ENCODE results near the gene IFNGR2. TPM values are rescaled to one million over a fixed set of nuclear protein-coding genes. Genes with fewer than 3 reads are reported as not detected.
"Not testable (repeated sequence)": the region's sequence is repeated elsewhere in the genome, so short reads cannot be mapped to it uniquely, and the experiment has no call there.

IFNGR2 gene
- total and polyA plus RNA-seq, 5 donors from 2014 or later: 10.2 to 37.2 (median 22.8) TPM

- peaks cover 0 to 1% (median 0%) of the 10 kb centered on the region in 7 donors for H3K9me3 Mint-ChIP-seq
- Histone ChIP-seq H3K4me1 (ENCODE audit: control insufficient read depth, insufficient read depth, low read length, poor library complexity, severe bottlenecking) (no peaks in the 10 kb centered on the region), H3K36me3 (ENCODE audit: control insufficient read depth, insufficient read depth, low read length) (peaks cover 7% of the 10 kb centered on the region), H3K9me3 (ENCODE audit: control insufficient read depth in 2 of 2, low read length in 2 of 2) (no peaks in the 10 kb centered on the region), H3K4me3 (ENCODE audit: low read depth, low read length) (no peak overlapping the region), H3K27ac (ENCODE audit: insufficient read depth, low read length, poor library complexity, severe bottlenecking) (no peak overlapping the region), H3K27me3 (ENCODE audit: control insufficient read depth, insufficient read depth, low read length) (no peaks in the 10 kb centered on the region)
- DNase-seq: no peak
- H3K27ac Mint-ChIP-seq: peak overlapping the region in 2 of 3 donors; percentile 55 to 87
- ATAC-seq (ENCODE audit: low read depth in 2 of 2): no peak
- no peak overlapping the region for H3K4me3 Mint-ChIP-seq
- H3K27me3 Mint-ChIP-seq: no peaks in the 10 kb centered on the region
- peaks cover 3 to 15% (median 8%) of the 10 kb centered on the region in 4 donors for H3K4me1 Mint-ChIP-seq
- H3K36me3 Mint-ChIP-seq: peaks cover 29% of the 10 kb centered on the region
Measured at GRCh38 chr21:33443194-33443593, 40.0 kb downstream of the IFNGR2 start.

- Histone ChIP-seq H3K9me3 (ENCODE audit: control insufficient read depth in 2 of 2, low read length in 2 of 2) (no peaks in the 10 kb centered on the region), H3K4me1 (ENCODE audit: control insufficient read depth, insufficient read depth, low read length, poor library complexity, severe bottlenecking) (no peaks in the 10 kb centered on the region), H3K36me3 (ENCODE audit: control insufficient read depth, insufficient read depth, low read length) (peaks cover 3% of the 10 kb centered on the region), H3K27me3 (ENCODE audit: control insufficient read depth, insufficient read depth, low read length) (no peaks in the 10 kb centered on the region), H3K27ac (ENCODE audit: insufficient read depth, low read length, poor library complexity, severe bottlenecking) (no peak overlapping the region), H3K4me3 (ENCODE audit: low read depth, low read length) (no peak overlapping the region)
- Mint-ChIP-seq H3K4me3 (no peak overlapping the region), H3K27me3 (no peaks in the 10 kb centered on the region), H3K27ac (no peak overlapping the region), H3K4me1 (peaks cover 3 to 15% (median 8%) of the 10 kb centered on the region in 4 donors), H3K9me3 (no peaks in the 10 kb centered on the region), H3K36me3 (peaks cover 33% of the 10 kb centered on the region)
- DNase-seq: no peak
- ATAC-seq (ENCODE audit: low read depth in 2 of 2): no peak
Measured at GRCh38 chr21:33444499-33444898, 41.3 kb downstream of the IFNGR2 start.

DNA sequence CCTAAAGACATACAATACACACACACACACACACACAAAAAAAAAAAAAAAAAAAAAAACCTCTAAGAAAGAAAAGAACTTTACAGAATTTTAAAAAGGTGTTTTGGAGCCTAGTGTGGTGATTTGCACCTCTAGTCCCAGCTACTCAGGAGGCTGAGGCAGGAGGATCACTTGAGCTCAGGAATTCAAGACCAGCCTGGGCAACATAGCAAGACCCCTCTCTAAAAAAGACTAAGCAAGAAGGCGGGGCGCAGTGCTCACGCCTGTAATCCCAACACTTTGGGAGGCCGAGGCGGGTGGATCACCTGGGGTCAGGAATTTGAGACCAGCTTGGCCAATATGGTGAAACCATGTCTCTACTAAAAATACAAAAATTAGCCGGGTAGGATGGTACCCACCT lies 43.4 kb downstream of the IFNGR2 start:
- not testable (repeated sequence) for H3K27ac ChIP-seq (ENCODE audit: insufficient read depth, low read length, poor library complexity, severe bottlenecking); H3K4me3 ChIP-seq (ENCODE audit: low read depth, low read length); H3K9me3 ChIP-seq (ENCODE audit: control insufficient read depth in 2 of 2, low read length in 2 of 2); H3K9me3 Mint-ChIP-seq; H3K27me3 Mint-ChIP-seq; ATAC-seq (ENCODE audit: low read depth in 2 of 2); H3K36me3 ChIP-seq (ENCODE audit: control insufficient read depth, insufficient read depth, low read length); H3K27ac Mint-ChIP-seq; H3K27me3 ChIP-seq (ENCODE audit: control insufficient read depth, insufficient read depth, low read length); H3K4me1 ChIP-seq (ENCODE audit: control insufficient read depth, insufficient read depth, low read length, poor library complexity, severe bottlenecking); H3K4me3 Mint-ChIP-seq; DNase-seq
- Mint-ChIP-seq H3K36me3 (peaks cover 36% of the 10 kb centered on the region), H3K4me1 (peaks cover 3 to 10% (median 7%) of the 10 kb centered on the region in 4 donors)

DNA sequence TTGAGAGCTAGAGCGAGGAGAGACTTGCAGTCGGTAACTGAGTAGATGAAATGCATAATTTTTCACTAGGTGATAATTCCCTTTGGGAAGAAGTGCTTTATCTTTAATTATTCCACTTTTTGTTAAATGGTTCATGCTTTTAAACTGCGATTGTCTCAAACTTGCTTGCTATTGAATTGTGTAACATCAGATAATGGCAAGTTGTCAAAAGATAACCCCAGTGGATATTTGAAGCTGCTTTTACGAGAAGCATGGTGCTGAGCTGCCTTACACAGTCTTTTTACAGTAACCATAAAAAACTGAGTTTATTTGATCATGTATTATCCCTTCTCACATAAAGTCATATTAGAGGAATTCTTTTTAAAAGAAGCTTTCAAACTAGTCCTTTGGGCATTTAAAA lies 46.4 kb downstream of the IFNGR2 start:
- Histone ChIP-seq H3K4me1 (ENCODE audit: control insufficient read depth, insufficient read depth, low read length, poor library complexity, severe bottlenecking) (no peaks in the 10 kb centered on the region), H3K27me3 (ENCODE audit: control insufficient read depth, insufficient read depth, low read length) (no peaks in the 10 kb centered on the region), H3K9me3 (ENCODE audit: control insufficient read depth in 2 of 2, low read length in 2 of 2) (no peaks in the 10 kb centered on the region), H3K36me3 (ENCODE audit: control insufficient read depth, insufficient read depth, low read length) (peaks cover 11% of the 10 kb centered on the region), H3K4me3 (ENCODE audit: low read depth, low read length) (no peak overlapping the region), H3K27ac (ENCODE audit: insufficient read depth, low read length, poor library complexity, severe bottlenecking) (no peak overlapping the region)
- DNase-seq (no peak), ATAC-seq (ENCODE audit: low read depth in 2 of 2) (no peak)
- H3K27ac Mint-ChIP-seq: peak overlapping the region in 1 of 3 donors; percentile 82
- no peaks in the 10 kb centered on the region for H3K27me3 Mint-ChIP-seq
- H3K9me3 Mint-ChIP-seq: peaks cover 0 to 1% (median 0%) of the 10 kb centered on the region in 7 donors
- peaks cover 38% of the 10 kb centered on the region for H3K36me3 Mint-ChIP-seq
- no peak overlapping the region for H3K4me3 Mint-ChIP-seq
- peaks cover 3 to 6% (median 6%) of the 10 kb centered on the region in 4 donors for H3K4me1 Mint-ChIP-seq

GRCh38 chr21:33451634-33452071 lies 48.4 kb downstream of the IFNGR2 start:
- Histone ChIP-seq H3K27ac (ENCODE audit: insufficient read depth, low read length, poor library complexity, severe bottlenecking) (no peak overlapping the region), H3K27me3 (ENCODE audit: control insufficient read depth, insufficient read depth, low read length) (no peaks in the 10 kb centered on the region), H3K36me3 (ENCODE audit: control insufficient read depth, insufficient read depth, low read length) (peaks cover 24% of the 10 kb centered on the region), H3K9me3 (ENCODE audit: control insufficient read depth in 2 of 2, low read length in 2 of 2) (no peaks in the 10 kb centered on the region), H3K4me1 (ENCODE audit: control insufficient read depth, insufficient read depth, low read length, poor library complexity, severe bottlenecking) (no peaks in the 10 kb centered on the region), H3K4me3 (ENCODE audit: low read depth, low read length) (no peak overlapping the region)
- DNase-seq (no peak), ATAC-seq (ENCODE audit: low read depth in 2 of 2) (no peak)
- Mint-ChIP-seq H3K4me3 (no peak overlapping the region), H3K27me3 (no peaks in the 10 kb centered on the region), H3K36me3 (peaks cover 38% of the 10 kb centered on the region), H3K4me1 (peaks cover 0 to 5% (median 0%) of the 10 kb centered on the region in 4 donors), H3K27ac (peak overlapping the region in 2 of 3 donors; percentile 47 to 80), H3K9me3 (peaks cover 0 to 1% (median 0%) of the 10 kb centered on the region in 7 donors)

GRCh38 chr21:33452362-33452761 lies 49.1 kb downstream of the IFNGR2 start:
- Histone ChIP-seq H3K27me3 (ENCODE audit: control insufficient read depth, insufficient read depth, low read length) (no peaks in the 10 kb centered on the region), H3K36me3 (ENCODE audit: control insufficient read depth, insufficient read depth, low read length) (peaks cover 24% of the 10 kb centered on the region), H3K4me3 (ENCODE audit: low read depth, low read length) (no peak overlapping the region), H3K9me3 (ENCODE audit: control insufficient read depth in 2 of 2, low read length in 2 of 2) (no peaks in the 10 kb centered on the region), H3K27ac (ENCODE audit: insufficient read depth, low read length, poor library complexity, severe bottlenecking) (no peak overlapping the region), H3K4me1 (ENCODE audit: control insufficient read depth, insufficient read depth, low read length, poor library complexity, severe bottlenecking) (no peaks in the 10 kb centered on the region)
- no peak for ATAC-seq (ENCODE audit: low read depth in 2 of 2)
- H3K27me3 Mint-ChIP-seq: no peaks in the 10 kb centered on the region
- H3K4me3 Mint-ChIP-seq: no peak overlapping the region
- DNase-seq: no peak
- peaks cover 0 to 5% (median 0%) of the 10 kb centered on the region in 4 donors for H3K4me1 Mint-ChIP-seq
- peaks cover 36% of the 10 kb centered on the region for H3K36me3 Mint-ChIP-seq
- peaks cover 0 to 1% (median 0%) of the 10 kb centered on the region in 7 donors for H3K9me3 Mint-ChIP-seq
- peak overlapping the region in 1 of 3 donors; percentile 80 for H3K27ac Mint-ChIP-seq

- no peaks in the 10 kb centered on the region for H3K9me3 ChIP-seq (ENCODE audit: control insufficient read depth in 2 of 2, low read length in 2 of 2)
- no peak overlapping the region for H3K27ac ChIP-seq (ENCODE audit: insufficient read depth, low read length, poor library complexity, severe bottlenecking)
- DNase-seq (no peak), ATAC-seq (ENCODE audit: low read depth in 2 of 2) (no peak)
- Mint-ChIP-seq H3K27ac (peak overlapping the region in 1 of 3 donors; percentile 29), H3K27me3 (no peaks in the 10 kb centered on the region), H3K4me1 (peaks cover 0 to 5% (median under 1%) of the 10 kb centered on the region in 4 donors), H3K36me3 (peaks cover 38% of the 10 kb centered on the region), H3K9me3 (peaks cover 0 to 1% (median 0%) of the 10 kb centered on the region in 7 donors), H3K4me3 (no peak overlapping the region)
- no peaks in the 10 kb centered on the region for H3K27me3 ChIP-seq (ENCODE audit: control insufficient read depth, insufficient read depth, low read length)
- H3K36me3 ChIP-seq (ENCODE audit: control insufficient read depth, insufficient read depth, low read length): peaks cover 38% of the 10 kb centered on the region
- no peak overlapping the region for H3K4me3 ChIP-seq (ENCODE audit: low read depth, low read length)
- no peaks in the 10 kb centered on the region for H3K4me1 ChIP-seq (ENCODE audit: control insufficient read depth, insufficient read depth, low read length, poor library complexity, severe bottlenecking)
Measured at GRCh38 chr21:33455686-33456446, 52.7 kb downstream of the IFNGR2 start.

DNA sequence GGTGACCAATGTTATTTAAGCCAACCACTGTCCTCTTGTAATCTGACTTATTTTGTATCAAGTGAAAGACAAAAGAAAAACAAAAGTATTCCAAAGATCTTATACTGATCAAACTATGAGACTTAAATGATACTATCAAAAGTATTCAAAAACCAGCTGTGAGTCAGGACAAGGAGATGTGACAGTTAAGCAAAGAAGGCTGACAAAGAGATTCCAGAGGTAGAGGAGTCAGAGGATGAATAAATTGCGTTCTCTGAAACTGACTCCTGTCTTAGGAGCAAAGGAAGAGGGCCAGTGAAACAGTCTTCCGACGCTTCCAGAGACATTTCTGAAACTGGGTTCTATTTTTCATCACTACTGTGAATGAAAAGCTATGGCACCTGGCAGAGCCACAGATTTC lies 55.6 kb downstream of the IFNGR2 start:
- Histone ChIP-seq H3K27ac (ENCODE audit: insufficient read depth, low read length, poor library complexity, severe bottlenecking) (no peak overlapping the region), H3K4me3 (ENCODE audit: low read depth, low read length) (no peak overlapping the region), H3K9me3 (ENCODE audit: control insufficient read depth in 2 of 2, low read length in 2 of 2) (no peaks in the 10 kb centered on the region), H3K4me1 (ENCODE audit: control insufficient read depth, insufficient read depth, low read length, poor library complexity, severe bottlenecking) (no peaks in the 10 kb centered on the region), H3K27me3 (ENCODE audit: control insufficient read depth, insufficient read depth, low read length) (no peaks in the 10 kb centered on the region), H3K36me3 (ENCODE audit: control insufficient read depth, insufficient read depth, low read length) (peaks cover 44% of the 10 kb centered on the region)
- DNase-seq (no peak), ATAC-seq (ENCODE audit: low read depth in 2 of 2) (no peak)
- Mint-ChIP-seq H3K27ac (no peak overlapping the region), H3K4me1 (peaks cover 0 to 5% (median 1%) of the 10 kb centered on the region in 4 donors), H3K4me3 (no peak overlapping the region), H3K9me3 (no peaks in the 10 kb centered on the region), H3K36me3 (peaks cover 21% of the 10 kb centered on the region), H3K27me3 (no peaks in the 10 kb centered on the region)
